HG03196 (cell line): ENCODE data around the gene DROSHA.
"Not testable (repeated sequence)": the region's sequence is repeated elsewhere in the genome, so short reads cannot be mapped to it uniquely, and the experiment has no call there.

Source experiments
- ATAC-seq: cut with Tn5 transposase; IDR thresholded peaks from one replicate; pipeline ENCODE4 v1.9.1; 2021; ENCODE audit not compliant: unreplicated experiment

DROSHA gene, protein sequence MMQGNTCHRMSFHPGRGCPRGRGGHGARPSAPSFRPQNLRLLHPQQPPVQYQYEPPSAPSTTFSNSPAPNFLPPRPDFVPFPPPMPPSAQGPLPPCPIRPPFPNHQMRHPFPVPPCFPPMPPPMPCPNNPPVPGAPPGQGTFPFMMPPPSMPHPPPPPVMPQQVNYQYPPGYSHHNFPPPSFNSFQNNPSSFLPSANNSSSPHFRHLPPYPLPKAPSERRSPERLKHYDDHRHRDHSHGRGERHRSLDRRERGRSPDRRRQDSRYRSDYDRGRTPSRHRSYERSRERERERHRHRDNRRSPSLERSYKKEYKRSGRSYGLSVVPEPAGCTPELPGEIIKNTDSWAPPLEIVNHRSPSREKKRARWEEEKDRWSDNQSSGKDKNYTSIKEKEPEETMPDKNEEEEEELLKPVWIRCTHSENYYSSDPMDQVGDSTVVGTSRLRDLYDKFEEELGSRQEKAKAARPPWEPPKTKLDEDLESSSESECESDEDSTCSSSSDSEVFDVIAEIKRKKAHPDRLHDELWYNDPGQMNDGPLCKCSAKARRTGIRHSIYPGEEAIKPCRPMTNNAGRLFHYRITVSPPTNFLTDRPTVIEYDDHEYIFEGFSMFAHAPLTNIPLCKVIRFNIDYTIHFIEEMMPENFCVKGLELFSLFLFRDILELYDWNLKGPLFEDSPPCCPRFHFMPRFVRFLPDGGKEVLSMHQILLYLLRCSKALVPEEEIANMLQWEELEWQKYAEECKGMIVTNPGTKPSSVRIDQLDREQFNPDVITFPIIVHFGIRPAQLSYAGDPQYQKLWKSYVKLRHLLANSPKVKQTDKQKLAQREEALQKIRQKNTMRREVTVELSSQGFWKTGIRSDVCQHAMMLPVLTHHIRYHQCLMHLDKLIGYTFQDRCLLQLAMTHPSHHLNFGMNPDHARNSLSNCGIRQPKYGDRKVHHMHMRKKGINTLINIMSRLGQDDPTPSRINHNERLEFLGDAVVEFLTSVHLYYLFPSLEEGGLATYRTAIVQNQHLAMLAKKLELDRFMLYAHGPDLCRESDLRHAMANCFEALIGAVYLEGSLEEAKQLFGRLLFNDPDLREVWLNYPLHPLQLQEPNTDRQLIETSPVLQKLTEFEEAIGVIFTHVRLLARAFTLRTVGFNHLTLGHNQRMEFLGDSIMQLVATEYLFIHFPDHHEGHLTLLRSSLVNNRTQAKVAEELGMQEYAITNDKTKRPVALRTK (N-terminal part only)

GRCh38 chr5:31531888-31532547 is at the start of gene DROSHA, which contains the start of gene C5orf22:
Gene DROSHA (minus strand): TSS chr5:31532093. CDS start chr5:31529059, 3,034 bp downstream.
Gene C5orf22 (plus strand): TSS chr5:31532301. CDS start chr5:31532393, 92 bp downstream.
- ATAC-seq: peak; percentile 93

DNA sequence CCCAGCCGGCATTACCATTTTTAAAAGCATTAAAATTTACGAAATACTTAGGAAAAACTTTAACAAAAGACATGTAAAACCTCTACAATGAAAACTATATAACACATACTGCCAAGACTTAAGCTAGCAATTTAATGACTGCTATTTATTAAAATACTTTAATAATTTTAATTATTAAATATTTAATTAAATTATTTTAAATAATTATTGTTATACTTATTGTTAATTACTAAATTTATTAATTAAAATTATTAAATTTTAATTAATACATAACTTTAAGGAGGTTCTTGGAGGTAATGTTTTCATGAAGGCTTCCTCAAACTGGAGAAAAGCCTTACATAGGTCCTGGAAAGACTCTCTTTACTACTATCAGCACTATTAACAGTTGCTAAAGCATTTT is 47.7 kb upstream of the DROSHA start:
- no peak for ATAC-seq

GRCh38 chr5:31577438-31577837 is 45.5 kb upstream of the DROSHA start:
- no peak for ATAC-seq

- ATAC-seq: no peak
Observed at GRCh38 chr5:31574772-31575171, 42.9 kb upstream of the DROSHA start.

DNA sequence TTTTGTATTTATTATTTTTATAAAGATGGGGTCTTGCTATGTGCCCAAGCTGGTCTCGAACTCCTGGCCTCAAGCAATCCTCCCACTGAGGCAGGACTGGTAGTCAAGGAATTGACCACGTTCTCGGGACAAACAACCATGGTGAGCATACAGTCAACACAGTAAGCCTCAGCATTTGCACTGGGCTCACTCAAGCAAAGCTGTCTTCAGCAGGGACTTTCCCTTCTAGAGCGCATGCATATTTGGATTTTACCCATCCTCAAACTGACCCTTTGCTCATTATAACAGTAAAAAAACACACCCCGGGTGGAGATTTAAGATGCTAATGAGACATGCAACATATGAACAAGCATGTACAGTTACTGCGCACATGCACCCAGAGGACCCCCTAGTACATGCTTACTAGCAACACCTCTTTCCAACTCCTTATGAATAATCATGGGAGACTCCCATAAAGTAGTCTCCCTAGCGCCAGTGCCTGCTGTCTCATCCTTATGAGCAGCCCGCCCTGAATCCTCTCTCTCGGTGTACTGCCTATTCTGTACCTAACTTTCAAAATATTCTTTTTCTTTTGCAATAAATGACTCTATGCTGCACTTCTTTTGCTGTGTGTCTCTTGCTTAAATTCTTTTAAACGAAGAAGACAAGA is 41.7 kb upstream of the DROSHA start:
- ATAC-seq: peak; percentile 67

DNA sequence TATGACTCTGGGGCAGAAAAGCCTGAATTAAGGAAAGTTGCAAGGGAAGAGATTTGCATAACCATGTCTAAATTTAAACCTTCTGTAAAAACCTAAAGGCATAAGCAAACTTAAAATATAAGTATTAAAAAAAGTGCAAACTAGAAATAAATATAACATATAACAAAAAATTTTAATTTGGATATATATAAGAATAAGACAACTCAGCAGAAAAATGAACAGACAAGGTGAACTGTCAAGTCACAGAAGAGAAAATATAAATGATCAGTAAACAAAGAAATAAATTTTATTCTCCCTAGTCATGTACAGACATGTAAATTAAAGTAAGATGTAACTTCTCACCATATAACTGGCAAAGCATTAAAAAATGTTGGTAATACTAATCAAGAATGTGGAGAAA is 37.2 kb upstream of the DROSHA start:
- ATAC-seq: no peak

DNA sequence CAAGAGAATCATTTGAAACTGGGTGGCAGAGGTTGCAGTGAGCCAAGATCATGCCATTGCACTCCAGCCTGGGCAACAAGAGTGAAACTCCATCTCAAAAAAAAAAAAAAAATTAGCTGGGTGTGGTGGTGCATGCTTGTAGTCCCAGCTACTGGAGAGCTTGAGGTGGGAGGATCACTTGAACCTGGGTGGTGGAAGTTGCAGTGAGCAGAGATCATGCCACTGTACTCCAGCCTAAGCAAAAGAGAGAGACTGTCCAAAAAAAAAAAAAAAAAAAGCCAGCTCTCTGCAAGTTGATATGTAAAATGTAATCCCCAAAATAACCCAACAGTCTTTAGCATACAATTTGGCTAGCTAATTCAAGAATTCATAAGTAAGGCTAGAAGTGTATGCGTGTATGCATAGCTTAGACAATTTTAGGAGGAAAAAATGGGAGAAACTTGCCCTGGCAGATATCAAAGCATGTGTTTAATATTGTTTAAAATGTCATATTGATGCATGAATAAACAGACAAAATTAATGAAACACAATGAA is 36.5 kb upstream of the DROSHA start:
- no peak for ATAC-seq

DNA sequence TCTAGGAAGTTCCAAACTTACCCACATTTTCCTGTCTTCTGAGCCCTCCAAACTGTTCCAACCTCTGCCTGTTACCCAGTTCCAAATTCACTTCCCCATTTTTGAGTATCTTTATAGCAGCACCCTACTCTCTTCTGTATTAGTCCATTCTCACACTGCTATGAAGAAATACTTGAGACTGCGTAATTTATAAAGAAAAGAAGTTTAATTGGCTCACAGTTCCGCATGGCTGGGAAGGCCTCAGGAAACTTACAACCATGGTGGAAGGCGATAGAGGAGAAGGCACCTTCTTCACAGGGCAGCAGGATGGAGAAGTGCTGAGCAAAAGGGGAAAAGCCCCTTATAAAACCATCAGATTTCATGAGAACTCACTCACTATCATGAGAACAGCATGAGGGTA is 34.5 kb upstream of the DROSHA start:
- not testable (repeated sequence) for ATAC-seq

- ATAC-seq: no peak
Observed at GRCh38 chr5:31563216-31563615, 31.3 kb upstream of the DROSHA start.

GRCh38 chr5:31561946-31562345 is 30.1 kb upstream of the DROSHA start:
- ATAC-seq: no peak

- no peak for ATAC-seq
Observed at GRCh38 chr5:31559942-31560341, 28.0 kb upstream of the DROSHA start.

DNA sequence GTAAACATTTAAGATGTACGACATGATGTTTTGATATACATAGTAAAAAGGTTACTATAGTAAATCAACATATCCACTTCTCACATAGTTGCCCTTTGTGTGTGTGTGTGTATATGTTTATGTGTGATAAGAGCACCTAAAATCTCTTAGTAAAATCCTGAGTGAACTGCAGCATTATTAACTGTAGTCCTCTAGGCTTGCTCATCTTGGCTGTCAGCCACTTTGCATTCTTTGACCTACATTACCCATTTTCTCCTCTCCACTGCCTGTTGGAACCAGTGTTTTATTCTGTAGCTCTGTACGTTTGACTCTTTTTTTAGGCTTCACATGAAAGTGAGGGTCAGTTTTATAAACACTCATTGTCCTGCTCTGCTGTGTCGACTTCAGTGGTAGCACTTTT is 24.6 kb upstream of the DROSHA start:
- ATAC-seq: no peak

DNA sequence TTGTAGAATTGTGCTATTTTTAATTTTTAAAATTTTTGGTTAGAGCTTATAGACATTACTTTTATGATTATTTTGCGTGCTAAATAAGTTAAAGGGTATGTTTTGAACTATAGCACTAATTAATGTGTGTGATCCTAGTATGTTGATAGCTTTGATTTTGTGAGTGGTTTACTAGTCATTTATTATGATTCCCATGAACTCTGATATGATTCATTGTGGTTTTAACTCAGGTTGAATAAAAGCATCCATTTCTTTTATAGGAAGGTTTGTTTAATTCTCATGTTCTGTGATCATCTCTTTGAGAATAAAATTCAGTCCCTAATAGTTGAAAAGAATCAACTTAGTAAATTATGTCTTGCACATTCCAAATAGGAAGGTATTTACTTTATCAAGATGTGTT is 22.7 kb upstream of the DROSHA start:
- ATAC-seq: no peak

DNA sequence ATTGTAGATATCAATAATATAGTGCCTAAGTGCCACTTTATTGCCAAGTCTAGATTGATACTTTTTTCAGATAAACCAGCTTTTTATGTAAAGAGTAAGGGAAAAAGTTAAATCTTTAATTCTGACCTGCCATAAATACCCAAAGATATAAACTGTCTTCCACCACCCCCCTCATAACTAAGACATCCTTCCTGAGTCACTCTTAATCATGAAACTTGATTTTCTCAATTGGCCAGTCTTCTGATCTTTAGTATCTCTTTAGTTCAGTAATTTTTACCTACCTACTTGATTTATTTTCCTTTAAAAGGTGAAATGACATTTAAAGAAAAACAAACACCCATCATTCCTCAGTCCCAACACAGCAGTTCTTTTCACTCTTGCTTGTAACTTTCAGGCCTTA is 22.0 kb upstream of the DROSHA start:
- ATAC-seq: no peak

DNA sequence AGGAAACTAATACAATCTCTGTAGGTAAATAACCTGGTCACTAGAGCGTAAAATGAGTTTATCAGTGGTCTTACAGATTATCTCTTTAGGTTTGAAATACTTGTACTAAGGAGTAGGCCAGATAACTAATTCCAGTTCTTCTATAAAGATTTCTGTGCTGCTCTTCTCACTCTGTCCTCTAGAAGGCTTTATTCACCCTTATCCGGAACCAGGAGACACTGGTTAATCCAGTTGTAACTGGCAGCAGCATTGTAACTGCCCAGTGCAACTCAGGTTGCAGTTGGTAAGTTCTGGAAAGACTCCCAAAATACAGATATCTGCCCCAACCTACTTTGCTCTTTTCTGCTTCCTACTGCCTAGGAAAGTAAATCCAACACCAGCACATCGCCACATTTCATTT is 20.0 kb upstream of the DROSHA start:
- ATAC-seq: no peak

GRCh38 chr5:31549114-31549513 is 17.2 kb upstream of the DROSHA start:
- ATAC-seq: not testable (repeated sequence)

DNA sequence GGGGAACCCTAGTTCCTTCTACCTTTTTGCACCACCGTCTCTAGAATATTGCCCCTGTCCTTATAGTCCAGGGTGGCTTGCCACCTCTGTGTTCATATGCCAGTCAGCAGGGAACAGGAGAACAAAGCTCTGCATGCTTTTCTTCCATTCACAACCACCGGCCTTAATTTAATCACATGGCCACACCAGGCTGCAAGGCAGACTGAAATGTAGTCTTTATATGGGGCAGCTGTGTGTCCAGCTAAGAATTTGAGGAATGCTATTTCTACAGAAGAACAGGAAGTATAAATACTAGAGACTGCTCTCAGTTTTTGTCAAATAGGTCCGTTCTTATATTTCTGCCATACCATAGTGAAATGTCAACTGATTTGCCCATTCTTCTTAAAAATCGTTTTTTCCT is 6.0 kb upstream of the DROSHA start:
- ATAC-seq: no peak

- no peak for ATAC-seq
Observed at GRCh38 chr5:31537349-31537748, 5.5 kb upstream of the DROSHA start.

GRCh38 chr5:31536873-31537272 is 5.0 kb upstream of the DROSHA start:
- no peak for ATAC-seq

DNA sequence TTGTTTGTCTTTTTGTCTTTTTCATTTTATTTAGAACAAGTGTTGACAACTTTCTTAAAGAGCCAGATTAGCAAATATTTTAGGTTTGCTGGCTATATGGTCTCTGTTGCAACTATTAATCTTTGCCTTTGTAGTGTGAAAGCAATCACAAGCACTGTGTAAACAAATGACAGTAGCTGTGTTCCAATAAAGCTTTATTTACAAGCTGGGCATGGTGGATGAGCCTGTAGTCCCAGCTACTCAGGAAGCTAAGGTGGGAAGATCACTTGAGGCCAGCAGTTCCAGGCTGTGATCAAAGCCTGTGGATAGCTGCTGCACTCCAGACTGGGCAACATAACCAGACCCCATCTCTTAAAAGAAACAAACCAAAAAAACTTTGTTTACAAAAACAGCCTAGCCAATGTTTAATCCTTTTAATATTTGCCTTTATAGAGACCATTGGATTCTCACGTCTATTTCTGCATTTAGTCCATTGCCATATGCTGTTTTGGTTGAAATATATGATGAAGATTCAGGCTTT is 2.7 kb upstream of the DROSHA start:
- no peak for ATAC-seq
